Stimulated activated CD8-positive, alpha-beta memory T cell treated with anti-CD3 and anti-CD28 coated beads, Interleukin-2, amount 100 ng/mL, for 48 hours (primary cell): ENCODE measurements around the gene DLGAP1.
A peak's percentile ranks its signal among the peaks of the same experiment; 100 is the strongest.

Experiments
- DNase-seq, 2 donors: peaks; one replicate each; pipeline ENCODE4 v3.0.0-alpha.2; 2020; ENCODE audit warnings: low read depth in 2 of 2

The DLGAP1 gene

GRCh38 chr18:3692113-3692621, 762.9 kb downstream of the DLGAP1 start:
- DNase-seq = no peak

GRCh38 chr18:3691705-3692104, 763.4 kb downstream of the DLGAP1 start:
- no peak for DNase-seq

GRCh38 chr18:3690764-3691066, 764.4 kb downstream of the DLGAP1 start:
- DNase-seq = no peak

GRCh38 chr18:3689986-3690763, 764.9 kb downstream of the DLGAP1 start:
- no peak for DNase-seq

- DNase-seq = no peak
Observed at GRCh38 chr18:3689091-3689490, 766.0 kb downstream of the DLGAP1 start.

GRCh38 chr18:3688690-3689089, 766.4 kb downstream of the DLGAP1 start:
- no peak for DNase-seq

GRCh38 chr18:3683483-3683882, 771.6 kb downstream of the DLGAP1 start:
- no peak for DNase-seq

GRCh38 chr18:3682061-3682460, 773.0 kb downstream of the DLGAP1 start:
- no peak for DNase-seq

- DNase-seq = no peak
Observed at GRCh38 chr18:3679241-3679640, 775.9 kb downstream of the DLGAP1 start.

- DNase-seq = no peak
Observed at GRCh38 chr18:3675994-3676393, 779.1 kb downstream of the DLGAP1 start.

GRCh38 chr18:3675446-3675845, 779.7 kb downstream of the DLGAP1 start:
- DNase-seq = no peak

GRCh38 chr18:3671176-3671575, 783.9 kb downstream of the DLGAP1 start:
- DNase-seq = no peak

- no peak for DNase-seq
Observed at GRCh38 chr18:3669376-3669775, 785.7 kb downstream of the DLGAP1 start.

GRCh38 chr18:3667255-3668137, 787.6 kb downstream of the DLGAP1 start:
- DNase-seq = no peak

- DNase-seq = no peak
Observed at GRCh38 chr18:3666526-3667254, 788.4 kb downstream of the DLGAP1 start.

GRCh38 chr18:3665780-3666525, 789.2 kb downstream of the DLGAP1 start:
- DNase-seq = peak; percentile 42 to 50

GRCh38 chr18:3665204-3665603, 789.9 kb downstream of the DLGAP1 start:
- DNase-seq = no peak

GRCh38 chr18:3664563-3665178, 790.4 kb downstream of the DLGAP1 start:
- DNase-seq = no peak

GRCh38 chr18:3663870-3664512, 791.1 kb downstream of the DLGAP1 start:
- no peak for DNase-seq

- no peak for DNase-seq
Observed at GRCh38 chr18:3661989-3662388, 793.1 kb downstream of the DLGAP1 start.
